GM21423 (cell line): ENCODE data around the gene TBCEL.
"Not testable (repeated sequence)": the region's sequence is repeated elsewhere in the genome, so short reads cannot be mapped to it uniquely, and the experiment has no call there.

Experiments
- ATAC-seq: cut with Tn5 transposase; IDR thresholded peaks from one replicate; pipeline ENCODE4 v1.9.1; 2021; ENCODE audit warnings: mild to moderate bottlenecking, moderate library complexity; ENCODE audit not compliant: unreplicated experiment

Gene TBCEL

GRCh38 chr11:121029153-121029552 is 5.3 kb downstream of the TBCEL start:
- ATAC-seq, result no peak

GRCh38 chr11:121029813-121030445 is 6.0 kb downstream of the TBCEL start:
- ATAC-seq, result no peak

- no peak for ATAC-seq
Measured at GRCh38 chr11:121031167-121031566, 7.3 kb downstream of the TBCEL start.

- ATAC-seq, result not testable (repeated sequence)
Measured at GRCh38 chr11:121031648-121032047, 7.7 kb downstream of the TBCEL start.

- no peak for ATAC-seq
Measured at GRCh38 chr11:121032546-121032945, 8.6 kb downstream of the TBCEL start.

GRCh38 chr11:121033635-121034034 is 9.7 kb downstream of the TBCEL start:
- ATAC-seq, result no peak

- no peak for ATAC-seq
Measured at GRCh38 chr11:121035169-121035755, 11.4 kb downstream of the TBCEL start.

GRCh38 chr11:121035780-121036179 is 11.9 kb downstream of the TBCEL start:
- ATAC-seq, result no peak

GRCh38 chr11:121037016-121037415 is 13.1 kb downstream of the TBCEL start:
- ATAC-seq, result no peak

- ATAC-seq, result no peak
Measured at GRCh38 chr11:121038648-121039409, 14.9 kb downstream of the TBCEL start.

- no peak for ATAC-seq
Measured at GRCh38 chr11:121039971-121040613, 16.2 kb downstream of the TBCEL start.

- ATAC-seq, result no peak
Measured at GRCh38 chr11:121040614-121041002, 16.7 kb downstream of the TBCEL start.

- no peak for ATAC-seq
Measured at GRCh38 chr11:121041072-121041471, 17.2 kb downstream of the TBCEL start.

- no peak for ATAC-seq
Measured at GRCh38 chr11:121042296-121042695, 18.4 kb downstream of the TBCEL start.

GRCh38 chr11:121047926-121048325 is 24.0 kb downstream of the TBCEL start:
- no peak for ATAC-seq

- ATAC-seq, result no peak
Measured at GRCh38 chr11:121048464-121049233, 24.7 kb downstream of the TBCEL start.

GRCh38 chr11:121053244-121053643 is 29.3 kb downstream of the TBCEL start:
- no peak for ATAC-seq

- no peak for ATAC-seq
Measured at GRCh38 chr11:121054266-121054665, 30.4 kb downstream of the TBCEL start.

GRCh38 chr11:121055076-121055475 is 31.2 kb downstream of the TBCEL start:
- ATAC-seq, result no peak

GRCh38 chr11:121057922-121058321 is 34.0 kb downstream of the TBCEL start:
- no peak for ATAC-seq

GRCh38 chr11:121058941-121059340 is 35.0 kb downstream of the TBCEL start:
- ATAC-seq, result no peak
